Hepatocyte (in vitro differentiated cells): Measurements from ENCODE around the gene HHIPL2.

Experiments used
- CTCF ChIP-seq: fragments of 200-600 bp; sonication (generic); IDR thresholded peaks from 2 replicates; pipeline ENCODE4 v1.5.1; 2016; ENCODE audit warnings: antibody characterized with exemption, mild to moderate bottlenecking; ENCODE audit not compliant: poor library complexity
- EZH2 ChIP-seq: fragments of 200-600 bp; sonication (generic); IDR thresholded peaks from 2 replicates; pipeline ENCODE4 v1.6.1; 2016; ENCODE audit warnings: antibody characterized with exemption, mild to moderate bottlenecking, borderline replicate concordance
- EZH2phosphoT487 ChIP-seq: fragments of 200-600 bp; sonication (generic); IDR thresholded peaks from one replicate; pipeline ENCODE4 v1.6.1; 2018; ENCODE audit warnings: antibody characterized with exemption, mild to moderate bottlenecking, low read depth, moderate library complexity; ENCODE audit not compliant: unreplicated experiment, severe bottlenecking

GRCh38 chr1:222561656-222562055 is 13.8 kb upstream of the HHIPL2 start:
- TF ChIP-seq CTCF (no peak), EZH2phosphoT487 (no peak), EZH2 (no peak)
